GM18873 (cell line): Measurements from ENCODE around the gene OAT.

Experiments used
- ATAC-seq: cut with Tn5 transposase; IDR thresholded peaks from one replicate; pipeline ENCODE4 v1.9.1; 2021; ENCODE audit warnings: mild to moderate bottlenecking, moderate library complexity, moderate number of reproducible peaks; ENCODE audit not compliant: unreplicated experiment, low FRiP score

OAT gene

GRCh38 chr10:124408357-124408756 lies 10.4 kb downstream of the OAT start:
- no peak for ATAC-seq

GRCh38 chr10:124407456-124407855 lies 11.3 kb downstream of the OAT start:
- no peak for ATAC-seq

GRCh38 chr10:124403548-124403947 lies 15.2 kb downstream of the OAT start:
- ATAC-seq, result peak; percentile 71

DNA sequence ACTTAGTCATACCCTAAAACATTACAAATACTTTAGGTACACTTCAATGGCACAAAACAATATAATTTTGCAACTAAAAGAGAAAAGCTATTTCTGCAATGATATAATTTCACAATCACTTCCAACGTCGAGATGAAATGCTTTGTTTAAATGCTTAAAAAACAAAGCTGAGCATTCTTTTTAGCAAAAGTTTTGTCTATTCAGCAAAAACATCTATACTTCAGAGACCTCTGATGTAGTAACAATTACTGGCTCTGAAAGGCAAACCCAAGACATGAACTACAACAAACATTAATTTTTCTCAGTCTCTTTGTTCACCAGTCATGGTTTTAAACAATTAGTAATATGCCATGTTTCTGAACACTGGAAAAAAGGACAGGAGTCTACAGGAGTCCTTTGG lies 16.4 kb downstream of the OAT start:
- no peak for ATAC-seq

GRCh38 chr10:124401633-124402032 lies 17.1 kb downstream of the OAT start:
- no peak for ATAC-seq

DNA sequence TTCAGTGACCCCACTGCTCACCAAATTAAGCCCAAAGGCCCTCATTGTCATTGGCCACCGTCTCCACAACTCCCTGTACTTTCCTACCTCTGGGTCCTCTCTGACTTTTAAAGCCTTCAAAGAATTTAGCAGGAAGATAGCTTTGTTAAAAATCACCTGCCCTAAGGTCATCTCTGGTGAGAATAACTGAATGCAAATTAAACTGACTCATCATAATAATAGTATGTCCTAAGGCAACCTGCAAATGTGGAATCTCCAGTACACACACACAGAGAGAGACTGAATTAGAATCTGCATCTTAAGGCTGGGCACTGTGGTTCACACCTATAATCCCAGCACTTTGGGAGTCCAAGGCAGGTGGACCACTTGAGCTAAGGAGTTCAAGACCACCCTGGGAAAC lies 24.1 kb downstream of the OAT start:
- no peak for ATAC-seq

DNA sequence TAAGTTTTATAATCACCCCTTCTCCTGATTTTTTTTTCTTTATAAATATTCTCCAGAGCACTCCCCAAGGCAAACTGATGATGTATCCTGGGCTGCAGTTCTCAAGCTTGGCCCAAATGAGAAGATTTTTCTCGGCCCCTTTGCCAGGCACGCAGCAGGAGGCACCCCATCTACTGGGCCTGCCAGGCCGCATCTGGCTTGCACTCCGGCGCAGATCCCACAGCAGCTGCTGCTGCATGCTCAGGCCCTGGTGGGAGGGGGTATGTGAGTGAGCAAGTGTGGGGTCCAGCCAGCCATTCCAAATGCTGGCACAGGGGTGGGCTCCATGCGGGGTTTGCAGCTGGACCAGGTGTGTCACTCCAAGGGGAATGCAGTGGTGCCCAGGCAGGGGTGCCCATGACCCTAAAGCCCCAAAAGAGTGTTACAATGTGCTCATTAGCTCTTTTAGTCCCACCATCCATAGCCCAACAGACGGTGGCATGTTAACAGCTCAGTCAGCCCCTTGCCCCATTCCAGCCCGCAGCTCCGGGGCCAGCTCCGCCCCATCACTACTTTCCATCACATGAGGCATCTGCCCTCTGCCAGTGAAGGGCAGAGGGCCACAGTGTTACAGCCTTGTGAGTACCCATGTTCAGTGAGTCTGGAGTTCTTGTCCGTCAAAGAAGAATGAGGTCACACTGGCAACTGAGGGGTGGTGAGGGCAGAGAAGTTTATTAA lies 25.9 kb downstream of the OAT start:
- no peak for ATAC-seq

- no peak for ATAC-seq
Measured at GRCh38 chr10:124390471-124391187, 28.1 kb downstream of the OAT start.

DNA sequence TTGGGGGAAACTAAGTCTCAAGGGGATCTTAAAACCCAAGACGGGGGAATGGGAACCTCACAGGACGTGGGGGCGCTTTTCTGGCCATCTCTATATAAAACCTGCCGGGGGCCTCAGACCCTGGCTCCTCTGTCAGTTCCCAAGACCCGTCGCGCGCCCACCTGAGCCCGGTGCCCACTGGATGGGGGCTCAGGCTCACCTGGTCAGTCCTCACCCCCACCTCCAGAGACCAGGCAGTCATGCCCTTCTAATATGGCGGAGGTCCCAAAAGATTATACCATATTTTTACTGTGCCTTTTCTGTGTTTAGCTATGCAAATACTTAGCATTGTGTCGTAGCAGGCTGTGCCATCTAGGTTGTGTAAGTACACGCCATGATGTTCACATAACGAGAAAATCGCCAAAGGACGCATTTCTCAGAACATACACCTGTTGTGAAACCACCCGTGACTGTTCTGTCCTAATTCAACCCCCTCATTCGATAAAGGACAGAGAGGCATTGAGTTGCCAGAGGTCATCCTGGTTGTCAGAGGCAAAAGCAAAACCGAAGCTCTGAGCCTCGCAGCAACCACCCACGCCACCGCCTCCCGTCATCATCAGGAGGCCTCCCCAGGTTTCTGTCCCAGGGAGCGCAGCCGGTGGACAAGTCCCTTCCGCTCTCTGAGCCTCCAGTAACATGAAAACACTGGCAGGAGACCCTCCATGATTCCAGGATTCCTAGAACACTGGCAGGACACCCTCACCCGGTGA lies 28.9 kb downstream of the OAT start:
- no peak for ATAC-seq

DNA sequence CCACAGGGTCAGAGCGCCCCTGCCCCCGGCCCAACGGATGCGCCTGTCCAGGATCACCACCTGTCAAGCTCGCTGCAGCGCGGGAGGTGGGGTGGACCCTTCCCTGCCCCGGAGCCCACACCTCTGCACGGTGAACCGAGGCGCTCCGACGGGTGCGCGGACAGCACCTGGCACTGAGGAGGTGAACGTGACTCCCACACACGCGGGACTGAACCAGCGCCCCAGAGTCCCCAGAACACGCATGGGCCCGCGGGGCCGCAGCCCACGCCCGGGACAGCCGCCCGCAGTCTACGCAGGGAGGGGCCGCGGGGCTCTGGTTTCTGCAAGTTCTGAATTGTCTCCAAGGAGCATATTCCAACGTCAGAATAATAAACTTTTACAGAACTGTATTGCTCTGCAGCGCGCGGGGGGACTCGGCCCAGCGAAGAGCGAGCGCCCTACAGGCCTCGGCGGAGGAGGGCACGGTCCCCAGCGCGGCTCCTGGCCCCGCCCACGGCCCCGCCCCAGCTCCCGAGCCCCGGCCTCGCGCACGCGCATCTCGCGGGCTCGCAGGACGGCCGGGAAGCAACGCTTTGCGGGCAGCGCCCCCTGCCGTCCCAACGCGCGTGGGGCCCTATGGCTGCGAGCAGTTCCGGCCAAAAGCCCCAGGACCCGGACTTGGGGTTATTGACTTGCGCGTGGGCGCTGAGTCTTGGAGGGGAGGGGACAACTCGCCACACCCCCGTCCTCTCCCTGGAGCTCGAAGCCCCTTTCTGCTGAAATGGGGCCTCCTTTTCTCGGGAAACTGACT lies 29.7 kb downstream of the OAT start:
- ATAC-seq, result peak; percentile 56

GRCh38 chr10:124388476-124388822 lies 30.3 kb downstream of the OAT start:
- no peak for ATAC-seq

DNA sequence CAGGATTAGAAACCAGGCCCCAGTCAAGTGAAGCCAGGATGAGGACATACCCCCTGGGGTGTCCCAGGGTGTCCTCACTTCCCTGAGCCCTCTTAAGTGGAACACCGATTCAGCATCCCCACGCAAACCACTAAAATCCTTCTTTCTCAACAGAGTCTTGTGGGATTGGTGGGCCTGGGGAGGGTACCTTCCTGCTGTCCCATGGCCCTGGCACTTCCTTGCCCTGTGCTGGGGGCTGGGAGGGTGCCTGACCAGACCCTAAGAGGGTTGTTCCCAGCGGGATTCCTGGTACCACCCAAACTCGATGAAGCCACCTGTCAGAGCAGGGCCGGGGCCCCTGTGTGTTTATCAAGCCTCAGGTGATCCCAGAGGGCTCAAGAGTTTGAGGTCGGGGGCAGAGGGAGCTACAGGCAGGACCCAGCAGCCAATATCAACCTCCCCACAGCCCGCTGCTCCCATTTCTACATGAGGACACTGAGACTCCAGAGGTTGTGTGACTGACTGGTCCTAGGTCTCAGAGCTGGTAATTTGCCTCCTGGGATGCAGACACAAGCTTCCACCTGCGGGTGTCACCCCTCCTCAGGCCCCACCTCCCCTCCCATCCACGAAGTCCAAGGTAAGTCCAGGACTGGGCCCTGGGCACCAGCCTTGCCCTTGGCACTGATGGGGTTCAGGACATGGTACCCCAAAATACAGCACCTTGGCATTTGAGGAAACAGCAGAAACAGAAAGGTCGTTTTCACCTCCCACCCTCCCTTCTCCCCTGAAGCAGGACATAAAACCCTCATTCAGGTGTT lies 31.4 kb downstream of the OAT start:
- no peak for ATAC-seq

DNA sequence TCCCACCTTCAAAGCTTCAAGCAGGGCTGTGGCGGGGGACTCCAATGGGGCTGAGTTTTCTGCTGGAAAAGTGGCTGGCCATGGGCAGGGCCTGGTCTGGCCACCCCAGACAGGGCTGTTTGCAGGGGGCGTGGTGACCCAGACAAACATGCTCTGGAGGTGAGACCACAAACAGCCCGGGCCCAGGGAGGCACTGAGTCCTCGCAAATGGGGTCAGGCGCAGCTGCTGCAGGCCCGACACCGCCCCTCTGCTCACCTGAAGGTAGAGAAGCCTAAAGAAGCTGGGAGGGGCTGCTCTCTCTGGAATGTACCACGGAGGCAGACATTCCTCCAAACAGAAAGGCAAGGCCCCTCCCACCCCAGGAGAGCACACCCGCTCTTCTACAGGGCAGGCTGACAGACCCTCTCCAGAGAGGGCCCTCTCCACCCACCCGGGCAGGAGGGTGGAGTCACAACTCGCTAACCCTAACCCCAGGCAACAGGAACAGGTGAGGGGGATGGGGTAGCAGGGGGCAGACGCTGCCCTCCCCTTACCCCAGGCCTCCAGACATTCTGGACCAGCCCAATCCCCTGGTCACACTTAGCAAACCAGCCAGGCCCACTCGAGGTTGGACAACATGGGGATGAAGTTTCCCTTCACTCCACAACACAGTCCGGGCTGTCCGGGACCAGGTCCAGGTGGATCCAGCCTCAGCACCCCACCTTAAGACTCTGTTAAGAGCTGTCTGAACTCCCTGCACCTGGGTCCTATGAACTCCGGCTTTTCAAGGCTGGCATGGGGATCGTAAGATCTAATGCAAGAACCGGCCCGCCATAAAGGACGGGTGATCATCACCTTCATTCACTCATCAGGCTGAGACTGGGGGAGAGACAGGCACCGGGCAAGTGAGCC lies 32.3 kb downstream of the OAT start:
- ATAC-seq, result no peak

- ATAC-seq, result no peak
Measured at GRCh38 chr10:124385627-124386185, 33.0 kb downstream of the OAT start.

GRCh38 chr10:124384591-124385190 lies 34.0 kb downstream of the OAT start:
- no peak for ATAC-seq

DNA sequence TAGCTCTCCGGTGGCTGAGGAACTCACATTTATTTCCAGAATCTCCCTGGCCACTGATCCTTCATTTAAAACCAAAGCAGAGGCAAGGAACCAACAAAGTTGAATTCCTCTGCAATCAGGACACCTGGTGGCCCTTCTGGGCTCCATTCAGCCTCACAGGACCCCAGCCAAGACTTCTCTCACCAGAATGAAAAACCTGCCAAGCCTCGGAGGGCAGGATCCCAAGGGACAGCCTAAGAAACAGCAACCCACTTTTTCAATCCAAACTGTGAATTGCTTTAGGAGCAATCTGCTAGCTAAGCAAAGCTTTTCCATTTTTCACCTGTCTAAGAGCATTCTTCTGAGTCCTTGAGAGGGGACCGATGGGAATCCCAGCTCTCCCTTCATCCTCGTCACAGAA lies 34.6 kb downstream of the OAT start:
- ATAC-seq, result no peak

GRCh38 chr10:124383496-124383895 lies 35.2 kb downstream of the OAT start:
- no peak for ATAC-seq

- no peak for ATAC-seq
Measured at GRCh38 chr10:124381011-124381611, 37.6 kb downstream of the OAT start.
